ENCODE data around the gene SLC2A13. TPM values are rescaled to one million over a fixed set of nuclear protein-coding genes. Genes with fewer than 3 reads are reported as not detected.

The SLC2A13 gene
- total RNA-seq, 1 experiment from 2014 or later = 7.0 TPM

DNA sequence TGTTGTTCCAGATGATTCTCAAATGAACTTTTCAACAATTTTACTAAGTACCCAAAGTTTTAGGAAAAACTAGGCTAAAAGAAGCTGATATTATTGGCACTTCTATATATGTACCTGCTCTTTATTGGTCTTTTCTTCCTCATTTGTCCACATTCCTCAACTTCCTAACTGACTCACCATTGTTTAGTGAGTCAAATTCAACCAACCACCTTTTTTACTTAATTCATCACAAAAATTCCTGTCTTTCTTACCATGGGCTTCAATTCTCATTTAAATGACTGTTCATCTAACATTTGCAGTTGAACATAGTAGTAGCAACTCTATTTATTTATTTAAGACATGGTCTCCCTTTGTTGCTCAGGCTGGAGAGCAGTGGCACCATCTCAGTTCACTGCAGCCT is 47.6 kb upstream of the SLC2A13 start:
- Histone ChIP-seq H3K4ac (ENCODE audit: low read depth, low read length) (no peak overlapping the region), H4K5ac (ENCODE audit: insufficient read length, low read depth, low read length) (no peak overlapping the region), H3K9me3 (ENCODE audit: control insufficient read depth, low read depth, low read length) (no peaks in the 10 kb centered on the region), H3K18ac (ENCODE audit: insufficient read length, low read depth, low read length) (no peak overlapping the region), H3K4me1 (ENCODE audit: insufficient read depth, low read length) (no peaks in the 10 kb centered on the region), H3K56ac (ENCODE audit: insufficient read length, low read depth, low read length) (no peak overlapping the region), H2BK15ac (ENCODE audit: low read depth, low read length) (no peak overlapping the region), H2BK120ac (ENCODE audit: low read depth, low read length, poor library complexity, severe bottlenecking) (no peak overlapping the region), H4K20me1 (ENCODE audit: control insufficient read depth, insufficient read depth, insufficient read length) (no peaks in the 10 kb centered on the region), H4K8ac (replicated peaks; ENCODE audit: insufficient read length, low read depth, low read length) (no peak overlapping the region), H2BK5ac (ENCODE audit: insufficient read length, low read length) (no peak overlapping the region), H3K27me3 (ENCODE audit: insufficient read depth, low read length) (no peaks in the 10 kb centered on the region), H4K91ac (ENCODE audit: insufficient read length, low read depth, low read length) (no peak overlapping the region), H3K23me2 (ENCODE audit: insufficient read length, low read depth, low read length, poor library complexity, severe bottlenecking) (no peaks in the 10 kb centered on the region), H3K23ac (ENCODE audit: insufficient read length, low read depth, low read length) (no peak overlapping the region), H3T11ph (ENCODE audit: low read length) (no peak overlapping the region), H3K79me2 (ENCODE audit: insufficient read depth, low read length) (no peaks in the 10 kb centered on the region), H3K79me1 (ENCODE audit: insufficient read depth, low read depth, low read length, poor library complexity, severe bottlenecking) (no peaks in the 10 kb centered on the region), H2BK12ac (ENCODE audit: insufficient read length, low read depth, low read length) (no peak overlapping the region), H2AFZ (ENCODE audit: low read length) (no peak overlapping the region), H3K27ac (ENCODE audit: insufficient read length, low read depth, low read length) (no peak overlapping the region), H3K14ac (ENCODE audit: insufficient read depth, low read length) (no peak overlapping the region), H3K4me2 (ENCODE audit: insufficient read depth, insufficient read length, low read length) (no peak overlapping the region), H2AK5ac (ENCODE audit: insufficient read length, low read length) (no peak overlapping the region), H3K9ac (ENCODE audit: extremely low read depth, insufficient read length, low read length) (no peak overlapping the region), H2BK20ac (ENCODE audit: low read depth, low read length, poor library complexity, severe bottlenecking) (no peak overlapping the region)
- Mint-ChIP-seq H3K27ac (0 out of 7 replicates have a peak overlapping the region, but pooled peaks of 1 of the 3 experiments have one; percentile 7), H3K36me3 (ENCODE audit: insufficient read depth in 1 of 3, low read depth in 3 of 3) (no peaks in the 10 kb centered on the region), H3K27me3 (ENCODE audit: low read depth) (no peaks in the 10 kb centered on the region), H3K4me1 (peaks cover 10 to 17% of the 10 kb centered on the region in 2 experiments), H3K9me3 (no peaks in the 10 kb centered on the region; a peak in 1 of 5 replicates), H3K4me3 (no peak overlapping the region)
- no peak for TF ChIP-seq CTCF (conservative IDR thresholded peaks at IDR 0.05)
- no peak for DNase-seq
